Measurements from ENCODE around the gene ALG10B. TPM values are rescaled to one million over a fixed set of nuclear protein-coding genes. Genes with fewer than 3 reads are reported as not detected.
"Not testable (repeated sequence)": the region's sequence is repeated elsewhere in the genome, so short reads cannot be mapped to it uniquely, and the experiment has no call there.

Gene ALG10B, protein sequence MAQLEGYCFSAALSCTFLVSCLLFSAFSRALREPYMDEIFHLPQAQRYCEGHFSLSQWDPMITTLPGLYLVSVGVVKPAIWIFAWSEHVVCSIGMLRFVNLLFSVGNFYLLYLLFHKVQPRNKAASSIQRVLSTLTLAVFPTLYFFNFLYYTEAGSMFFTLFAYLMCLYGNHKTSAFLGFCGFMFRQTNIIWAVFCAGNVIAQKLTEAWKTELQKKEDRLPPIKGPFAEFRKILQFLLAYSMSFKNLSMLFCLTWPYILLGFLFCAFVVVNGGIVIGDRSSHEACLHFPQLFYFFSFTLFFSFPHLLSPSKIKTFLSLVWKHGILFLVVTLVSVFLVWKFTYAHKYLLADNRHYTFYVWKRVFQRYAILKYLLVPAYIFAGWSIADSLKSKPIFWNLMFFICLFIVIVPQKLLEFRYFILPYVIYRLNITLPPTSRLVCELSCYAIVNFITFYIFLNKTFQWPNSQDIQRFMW
- total RNA-seq (2014; rRNA removed; shearing (Covaris generic)) = 17.9 and 21.4 TPM in 2 replicates

DNA sequence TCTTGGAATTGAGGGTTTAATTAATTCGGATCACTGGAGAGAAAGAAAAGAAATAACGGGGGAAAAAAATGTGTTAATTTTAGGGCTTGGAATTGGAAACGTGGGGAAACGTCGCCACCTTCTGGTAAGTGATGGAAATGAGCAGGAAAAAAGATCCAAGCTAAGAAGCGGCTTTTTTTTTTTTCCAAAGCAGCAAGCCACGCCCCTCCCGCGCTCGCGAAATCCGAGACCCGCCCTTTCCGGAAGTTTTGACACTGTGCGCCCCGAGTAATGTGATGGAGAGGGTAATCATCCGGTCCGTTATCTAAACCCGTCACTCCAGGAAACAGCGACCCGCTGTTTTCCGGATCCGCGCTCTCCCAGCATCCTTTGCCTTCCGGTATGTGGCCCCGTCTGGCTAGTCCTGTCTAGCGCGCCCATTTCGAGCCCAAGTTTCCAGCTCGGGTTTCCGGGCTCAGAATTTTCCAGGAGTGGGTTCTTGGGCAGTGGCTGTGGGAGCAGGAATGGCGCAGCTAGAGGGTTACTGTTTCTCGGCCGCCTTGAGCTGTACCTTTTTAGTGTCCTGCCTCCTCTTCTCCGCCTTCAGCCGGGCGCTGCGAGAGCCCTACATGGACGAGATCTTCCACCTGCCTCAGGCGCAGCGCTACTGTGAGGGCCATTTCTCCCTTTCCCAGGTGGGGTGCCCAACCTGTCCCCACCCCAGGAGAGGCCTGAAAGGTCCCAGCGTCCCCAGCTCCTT lies at the start of gene ALG10B:
ALG10B (plus strand) TSS at position 384 of the 739 bp plus-strand sequence; CDS start at position 504, 120 bp downstream.
- Histone ChIP-seq H3K4me1 (no peaks in the 10 kb centered on the region), H3K36me3 (no peaks in the 10 kb centered on the region), H3K9me3 (replicated peaks) (no peaks in the 10 kb centered on the region; the same call in 1 of the 2 replicates), H3K4me3 (peak within 1 kb of the TSS; percentile 97), H3K27me3 (no peaks in the 10 kb centered on the region), H3K27ac (peak within 1 kb of the TSS; percentile 70)
- peak; percentile 94 to 99 for DNase-seq

DNA sequence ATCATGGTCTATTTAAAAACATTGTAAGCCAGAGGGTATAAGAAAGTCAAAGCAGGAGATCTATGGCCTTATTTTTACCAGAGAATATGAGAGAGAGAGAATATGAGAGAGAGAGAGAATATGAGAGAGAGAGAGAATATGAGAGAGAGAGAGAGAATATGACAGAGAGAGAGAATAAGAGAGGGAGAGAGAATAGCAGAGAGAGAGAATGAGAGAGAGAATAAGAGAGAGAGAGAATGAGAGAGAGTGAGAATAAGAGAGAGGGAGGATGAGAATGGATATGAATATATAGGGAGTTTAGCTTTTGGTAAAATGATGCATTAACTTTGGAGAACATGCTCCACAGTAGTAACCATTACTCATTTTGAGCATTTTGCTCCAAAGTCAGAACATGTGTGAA lies 48.0 kb upstream of the ALG10B start:
- no peaks in the 10 kb centered on the region for H3K4me1 ChIP-seq
- no peak for DNase-seq
- no peaks in the 10 kb centered on the region for H3K36me3 ChIP-seq
- no peak overlapping the region for H3K4me3 ChIP-seq
- H3K27me3 ChIP-seq = no peaks in the 10 kb centered on the region
- H3K9me3 ChIP-seq (replicated peaks) = no peaks in the 10 kb centered on the region
- no peak overlapping the region for H3K27ac ChIP-seq

DNA sequence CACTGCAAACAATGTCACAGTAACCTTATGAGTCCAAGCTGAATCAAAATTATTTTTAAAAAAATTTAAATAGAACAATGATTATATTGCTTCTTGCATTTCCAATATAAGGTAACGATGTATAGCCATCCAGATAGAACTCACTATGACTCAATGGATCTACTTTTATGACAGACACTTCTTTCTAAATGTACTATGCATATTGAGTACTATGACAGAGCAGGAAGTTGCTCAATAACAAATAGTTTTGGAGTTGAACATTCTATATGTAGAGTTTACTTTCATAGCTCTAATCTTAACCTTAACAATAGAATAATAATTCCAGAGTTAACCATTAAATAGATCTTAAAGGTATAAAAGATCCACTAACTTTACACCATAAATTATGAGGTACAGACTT lies 46.7 kb upstream of the ALG10B start:
- Histone ChIP-seq H3K4me1 (no peaks in the 10 kb centered on the region), H3K36me3 (no peaks in the 10 kb centered on the region), H3K27ac (no peak overlapping the region), H3K27me3 (no peaks in the 10 kb centered on the region), H3K9me3 (replicated peaks) (no peaks in the 10 kb centered on the region), H3K4me3 (no peak overlapping the region)
- no peak for DNase-seq

DNA sequence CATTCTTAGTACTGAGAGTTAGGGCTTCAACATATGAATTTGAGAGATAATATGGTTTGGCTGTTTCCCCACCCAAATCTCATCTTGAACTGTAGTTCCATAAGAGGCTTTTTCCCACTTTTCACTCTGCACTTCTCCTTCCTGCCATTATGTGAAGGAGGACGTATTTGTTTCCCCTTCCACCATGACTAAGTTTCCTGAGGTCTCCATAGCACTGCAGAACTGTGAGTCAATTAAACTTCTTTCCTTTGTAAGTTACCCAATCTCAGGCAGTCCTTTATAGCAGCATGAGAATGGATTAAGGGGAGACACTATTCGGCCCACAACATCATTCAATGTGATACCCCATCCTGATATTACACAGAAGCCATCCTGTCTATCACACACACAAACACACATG lies 36.8 kb upstream of the ALG10B start:
- Histone ChIP-seq H3K27ac (no peak overlapping the region), H3K4me3 (no peak overlapping the region), H3K9me3 (replicated peaks) (no peaks in the 10 kb centered on the region), H3K4me1 (no peaks in the 10 kb centered on the region), H3K36me3 (no peaks in the 10 kb centered on the region), H3K27me3 (no peaks in the 10 kb centered on the region)
- DNase-seq = no peak

DNA sequence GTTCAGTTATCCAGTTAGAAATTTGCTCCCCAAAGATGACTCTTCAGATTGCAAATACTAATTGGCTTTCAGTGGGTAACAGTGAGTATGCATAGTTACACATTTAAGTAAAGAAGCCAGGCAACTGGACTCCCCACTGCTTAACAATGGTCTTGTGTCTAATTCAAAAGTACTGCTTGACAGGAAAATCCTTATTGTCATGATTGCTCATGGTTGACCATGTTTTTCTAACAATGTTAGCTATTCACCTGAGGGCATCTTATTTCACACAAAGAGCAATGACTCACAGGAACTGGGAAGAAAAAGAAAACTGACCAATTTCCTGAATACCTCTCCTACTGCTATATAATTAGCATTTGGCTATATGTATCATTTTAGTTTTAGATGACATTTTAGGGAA lies 33.7 kb upstream of the ALG10B start:
- no peaks in the 10 kb centered on the region for H3K9me3 ChIP-seq (replicated peaks)
- no peak for DNase-seq
- H3K4me3 ChIP-seq = no peak overlapping the region
- no peaks in the 10 kb centered on the region for H3K36me3 ChIP-seq
- H3K27me3 ChIP-seq = no peaks in the 10 kb centered on the region
- H3K27ac ChIP-seq = no peak overlapping the region
- H3K4me1 ChIP-seq = no peaks in the 10 kb centered on the region

DNA sequence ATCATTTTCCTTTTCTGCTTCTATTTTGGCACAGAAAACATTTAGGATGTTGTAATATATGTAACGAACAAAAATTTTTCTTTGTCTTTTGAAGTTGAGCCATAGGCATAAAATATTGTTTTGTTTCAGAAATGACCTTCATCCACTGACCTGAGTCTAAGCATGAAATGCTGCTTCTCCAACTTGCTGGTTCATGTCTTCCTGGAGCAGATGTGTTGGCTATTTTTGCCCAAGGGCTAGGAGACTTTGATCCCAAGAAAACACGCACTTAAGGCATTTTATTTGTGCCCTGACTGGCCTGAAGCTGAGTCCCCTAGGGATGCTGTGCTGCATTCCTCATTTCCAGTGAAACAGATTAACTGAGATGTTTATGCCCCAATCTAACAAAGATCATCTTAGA lies 27.2 kb upstream of the ALG10B start:
- Histone ChIP-seq H3K27me3 (no peaks in the 10 kb centered on the region), H3K27ac (no peak overlapping the region), H3K4me3 (no peak overlapping the region), H3K9me3 (replicated peaks) (no peaks in the 10 kb centered on the region), H3K36me3 (no peaks in the 10 kb centered on the region), H3K4me1 (no peaks in the 10 kb centered on the region)
- DNase-seq = no peak

DNA sequence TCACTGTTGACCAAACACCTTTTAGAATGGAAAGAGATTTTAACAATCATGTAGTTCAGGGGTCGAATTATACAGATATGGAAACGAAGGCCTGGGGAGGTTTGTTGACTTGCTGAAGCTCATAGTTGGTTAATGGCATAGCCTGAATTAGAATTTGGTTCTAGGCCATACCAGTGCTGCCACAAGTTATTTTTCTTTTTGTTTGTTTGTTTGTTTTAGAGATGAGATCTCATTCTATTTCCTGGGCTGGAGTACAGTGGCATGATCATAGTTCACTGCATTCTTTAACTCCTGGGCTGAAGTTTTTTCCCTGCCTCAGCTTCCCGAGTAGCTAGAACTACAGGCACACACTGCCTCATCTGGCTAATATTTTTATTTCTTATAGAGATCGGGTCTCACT lies 25.4 kb upstream of the ALG10B start:
- no peak overlapping the region for H3K27ac ChIP-seq
- H3K4me1 ChIP-seq = no peaks in the 10 kb centered on the region
- no peak overlapping the region for H3K4me3 ChIP-seq
- H3K27me3 ChIP-seq = no peaks in the 10 kb centered on the region
- H3K9me3 ChIP-seq (replicated peaks) = no peaks in the 10 kb centered on the region
- no peaks in the 10 kb centered on the region for H3K36me3 ChIP-seq
- no peak for DNase-seq

DNA sequence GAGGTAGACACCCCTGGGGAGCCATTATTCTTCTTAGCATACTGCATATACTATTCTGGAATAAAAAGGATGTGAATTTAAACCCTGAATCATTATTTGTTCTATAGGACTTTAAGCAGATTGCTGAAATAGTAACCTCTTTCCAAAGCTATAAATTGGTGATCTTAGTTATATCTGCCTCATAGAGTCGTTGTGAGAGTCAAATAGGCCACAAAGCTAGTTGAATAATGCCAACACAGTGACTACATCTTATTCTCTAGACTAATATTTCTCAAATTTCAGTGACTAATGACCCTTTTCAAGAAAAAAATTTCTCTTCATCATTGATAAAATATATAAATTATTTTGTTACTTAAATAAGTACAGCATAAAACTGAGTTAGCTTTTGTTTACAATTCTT lies 13.6 kb upstream of the ALG10B start:
- not testable (repeated sequence) for DNase-seq; H3K9me3 ChIP-seq (replicated peaks); H3K27me3 ChIP-seq; H3K4me1 ChIP-seq; H3K36me3 ChIP-seq; H3K27ac ChIP-seq; H3K4me3 ChIP-seq

DNA sequence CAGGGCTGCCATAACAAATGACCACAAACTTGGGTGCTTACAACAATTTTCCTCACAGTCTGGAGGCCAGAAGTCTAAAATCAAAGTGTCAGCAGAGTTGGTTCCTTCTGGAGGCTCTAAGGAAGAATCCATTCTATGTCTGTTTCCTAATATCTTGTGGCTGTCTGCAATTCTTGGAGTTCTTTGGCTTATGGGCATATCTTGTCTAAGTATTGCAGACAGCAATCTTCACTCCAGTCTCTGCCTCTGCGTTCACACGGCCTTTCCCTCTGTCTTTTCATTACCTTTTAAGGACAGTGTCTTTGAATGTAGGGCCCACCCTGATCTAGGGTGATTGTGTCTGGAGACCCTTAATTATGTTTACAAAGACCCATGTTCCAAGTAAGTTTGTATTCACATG lies 5.4 kb downstream of the ALG10B start:
- not testable (repeated sequence) for H3K9me3 ChIP-seq (replicated peaks); H3K4me1 ChIP-seq; DNase-seq; H3K36me3 ChIP-seq; H3K27ac ChIP-seq; H3K27me3 ChIP-seq; H3K4me3 ChIP-seq

DNA sequence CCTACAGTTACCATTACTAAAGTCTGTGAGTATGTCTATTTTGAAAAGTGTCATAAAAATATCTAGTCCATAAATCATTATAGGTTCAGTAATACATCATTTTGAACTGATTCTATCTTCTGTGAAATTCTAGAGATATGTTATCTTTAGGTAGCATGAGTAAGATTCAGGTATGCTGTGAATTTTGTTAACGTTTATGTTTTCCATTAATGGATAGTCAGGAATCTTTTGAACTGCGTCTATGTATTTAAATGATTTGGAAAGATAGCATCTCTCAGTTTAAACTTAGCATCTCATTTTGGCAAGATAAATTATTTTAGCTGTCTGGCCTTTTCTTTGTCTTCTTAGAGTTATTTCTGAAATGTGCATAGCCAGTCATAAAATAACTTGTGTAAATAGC lies 8.3 kb downstream of the ALG10B start:
- DNase-seq = no peak
- Histone ChIP-seq H3K4me1 (no peaks in the 10 kb centered on the region), H3K36me3 (no peaks in the 10 kb centered on the region), H3K27me3 (no peaks in the 10 kb centered on the region), H3K27ac (no peak overlapping the region), H3K4me3 (no peak overlapping the region), H3K9me3 (replicated peaks) (no peaks in the 10 kb centered on the region)

DNA sequence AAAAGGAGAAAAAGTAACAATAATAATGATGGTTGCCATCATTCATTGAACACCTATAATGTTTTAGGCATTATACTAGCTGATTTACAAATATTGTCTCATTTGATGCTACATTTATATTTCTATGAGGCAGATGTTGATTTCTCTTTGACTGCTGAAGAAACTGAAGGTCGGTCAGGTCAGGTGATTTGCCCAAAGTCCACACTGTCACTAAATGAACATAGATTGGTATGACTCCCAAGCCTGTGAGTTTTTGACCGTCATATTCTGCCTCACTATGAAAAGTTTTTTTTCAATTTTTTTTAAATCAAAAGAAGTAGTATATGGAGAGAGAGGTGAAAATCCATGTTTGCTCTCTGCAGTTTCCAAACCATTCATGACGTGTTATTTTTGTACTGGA lies 10.8 kb downstream of the ALG10B start:
- Histone ChIP-seq H3K9me3 (replicated peaks) (no peaks in the 10 kb centered on the region), H3K4me3 (no peak overlapping the region), H3K36me3 (no peaks in the 10 kb centered on the region), H3K27ac (no peak overlapping the region), H3K27me3 (no peaks in the 10 kb centered on the region), H3K4me1 (no peaks in the 10 kb centered on the region)
- no peak for DNase-seq

DNA sequence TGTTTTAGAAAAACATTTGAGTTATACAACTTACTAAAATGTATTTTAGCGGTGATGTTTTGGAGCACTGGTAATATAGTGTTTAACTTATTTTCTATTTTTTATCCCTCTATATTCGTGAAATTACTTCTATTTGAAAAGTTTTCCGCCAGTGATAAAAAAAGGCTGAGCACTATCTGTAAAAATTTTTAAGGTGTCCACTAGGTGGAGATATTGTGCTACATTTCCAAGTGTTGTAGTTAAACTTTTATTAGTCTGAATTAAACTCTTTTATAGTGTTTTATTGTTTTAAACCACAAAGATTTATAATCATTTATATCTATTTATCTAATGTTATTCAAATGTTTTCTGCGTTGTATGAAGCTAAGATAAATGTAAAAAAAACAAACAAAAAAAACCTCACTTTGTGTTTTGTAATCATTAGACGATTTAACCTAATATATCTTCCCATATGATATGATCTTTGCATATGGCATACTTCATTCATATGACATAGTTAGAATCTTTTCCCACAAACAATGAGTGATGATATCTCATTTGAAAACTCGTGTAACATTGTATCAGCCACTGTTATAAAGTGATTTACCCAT lies 11.8 kb downstream of the ALG10B start:
- DNase-seq = peak in 1 of 2 experiments; percentile 63
- H3K36me3 ChIP-seq = no peaks in the 10 kb centered on the region

DNA sequence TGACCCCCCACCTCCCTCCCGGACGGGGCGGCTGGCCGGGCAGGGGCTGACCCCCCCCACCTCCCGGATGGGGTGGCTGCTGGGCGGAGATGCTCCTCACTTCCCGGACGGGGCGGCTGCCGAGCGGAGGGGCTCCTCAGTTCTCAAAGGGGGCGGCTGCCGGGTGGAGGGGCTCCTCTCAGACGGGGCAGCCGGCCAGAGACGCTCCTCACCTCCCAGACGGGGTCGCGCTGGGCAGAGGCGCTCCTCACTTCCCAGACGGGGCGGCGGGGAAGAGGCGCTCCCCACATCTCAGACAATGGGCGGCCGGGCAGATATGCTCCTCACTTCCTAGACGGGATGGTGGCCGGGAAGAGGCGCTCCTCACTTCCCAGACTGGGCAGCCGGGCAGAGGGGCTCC lies 13.8 kb downstream of the ALG10B start:
- not testable (repeated sequence) for H3K27me3 ChIP-seq; H3K4me3 ChIP-seq; H3K27ac ChIP-seq; H3K36me3 ChIP-seq; H3K9me3 ChIP-seq (replicated peaks); H3K4me1 ChIP-seq; DNase-seq

More for the DNA sequence above, 11.8 kb downstream of the ALG10B start:
- Histone ChIP-seq H3K4me3 (no peak overlapping the region), H3K27ac (no peak overlapping the region), H3K9me3 (replicated peaks) (no peaks in the 10 kb centered on the region), H3K4me1 (no peaks in the 10 kb centered on the region), H3K27me3 (no peaks in the 10 kb centered on the region)

DNA sequence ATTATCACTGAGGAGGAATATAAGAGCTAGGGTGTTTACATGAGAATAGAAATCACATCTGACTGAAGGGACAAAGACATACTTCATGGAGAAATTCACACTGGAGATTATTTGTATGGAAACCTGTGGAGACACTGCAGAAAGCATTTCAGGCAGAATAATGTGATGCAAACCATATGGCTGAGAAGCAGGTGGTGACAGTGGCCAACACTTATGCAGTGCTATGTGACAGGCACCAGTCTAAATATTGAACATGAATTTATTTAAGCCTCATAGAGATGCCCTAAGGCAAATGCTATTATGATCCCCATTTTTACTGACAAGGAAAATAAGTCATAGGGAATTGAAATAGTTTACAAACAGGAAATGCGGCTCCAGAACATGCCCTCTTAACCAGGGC lies 16.2 kb downstream of the ALG10B start:
- no peak overlapping the region for H3K4me3 ChIP-seq
- no peaks in the 10 kb centered on the region for H3K9me3 ChIP-seq (replicated peaks)
- no peaks in the 10 kb centered on the region for H3K4me1 ChIP-seq
- no peak for DNase-seq
- no peaks in the 10 kb centered on the region for H3K27me3 ChIP-seq
- H3K36me3 ChIP-seq = no peaks in the 10 kb centered on the region
- no peak overlapping the region for H3K27ac ChIP-seq

DNA sequence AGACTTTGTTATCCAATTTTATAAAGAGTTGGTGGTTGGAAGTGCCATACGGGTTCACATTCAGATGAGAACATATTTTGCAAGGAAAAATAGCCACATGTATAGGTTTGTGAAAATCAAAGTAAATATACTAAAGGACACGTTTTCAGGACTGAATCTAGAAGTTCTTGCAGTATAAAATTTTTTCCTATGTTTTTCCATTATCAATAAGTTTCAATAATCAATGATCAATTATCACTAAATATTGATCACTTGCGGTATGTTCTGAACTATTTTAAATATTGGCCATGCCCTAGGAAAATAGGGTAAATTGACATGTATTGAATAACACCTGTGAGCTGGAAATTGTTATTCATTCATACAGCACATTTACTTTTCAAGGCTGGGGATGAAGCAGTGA lies 25.9 kb downstream of the ALG10B start:
- no peaks in the 10 kb centered on the region for H3K4me1 ChIP-seq
- no peak overlapping the region for H3K4me3 ChIP-seq
- no peak overlapping the region for H3K27ac ChIP-seq
- DNase-seq = no peak
- H3K9me3 ChIP-seq (replicated peaks) = no peaks in the 10 kb centered on the region
- no peaks in the 10 kb centered on the region for H3K27me3 ChIP-seq
- no peaks in the 10 kb centered on the region for H3K36me3 ChIP-seq

Measured in SJCRH30 (cell line).